Erythroblast (primary cell): ENCODE measurements around the gene RNF19B.

Experiments
- GATA1 ChIP-seq: IDR thresholded peaks from 2 replicates; pipeline ENCODE4 v1.6.1; 2011; ENCODE audit warnings: low read depth, mild to moderate bottlenecking, control low read depth, low read length, moderate library complexity
- POLR2A ChIP-seq: IDR thresholded peaks from 2 replicates; pipeline ENCODE4 v1.6.1; 2011; ENCODE audit warnings: mild to moderate bottlenecking, low read length

- TF ChIP-seq POLR2A (no peak), GATA1 (no peak)
These were observed 54.3 kb downstream of the RNF19B start for GRCh38 chr1:32910319-32910718.
